B cell (primary cell): ENCODE data around the gene MTHFR. TPM values are rescaled to one million over a fixed set of nuclear protein-coding genes. Genes with fewer than 3 reads are reported as not detected.

Source experiments
- ATAC-seq: fragments of 200-7000 bp; cut with Tn5 transposase; one replicate; pipeline ENCODE4 v1.10.0; 2021; ENCODE audit warnings: low read depth, mild to moderate bottlenecking, moderate number of reproducible peaks, moderate library complexity
- CTCF ChIA-PET: fragments of 350-600 bp; sonication (Branson Sonifier 250); formaldehyde crosslinking; loops from one replicate; lab custom pipeline; 2021; ENCODE audit warnings: antibody characterized with exemption, inconsistent platforms; lab: Charles Lee
- POLR2A ChIA-PET: fragments of 350-600 bp; sonication (Branson Sonifier 250); formaldehyde crosslinking; loops from one replicate; lab custom pipeline; 2021; ENCODE audit warnings: antibody characterized with exemption; lab: Charles Lee
- DNase-seq: peaks from one replicate; pipeline ENCODE4 v3.0.0; 2013
- H2AFZ ChIP-seq: 2 replicates; pipeline ENCODE4 v1.6.1; 2012; ENCODE audit warnings: mild to moderate bottlenecking, low read depth, low read length; ENCODE audit not compliant: insufficient read depth, poor library complexity, severe bottlenecking
- H3K27ac ChIP-seq, 2 donors: 1 replicate in 1 of 2; 2 replicates in 1 of 2; pipeline ENCODE4 v1.5.1; 2012 to 2013; ENCODE audit warnings: low read length in 2 of 2, mild to moderate bottlenecking in 2 of 2, moderate library complexity in 1 of 2
- H3K27me3 ChIP-seq, 4 experiments: fragments of 200-600 bp in 1 of 4; sonication (generic) in 1 of 4; replicated peaks in 1 of 4; 1 replicate in 2 of 4; 2 replicates in 2 of 4; pipeline versions ENCODE4 v1.6.1 to v1.7.0; 2013 to 2016; ENCODE audit warnings: low read length in 3 of 4, mild to moderate bottlenecking in 2 of 4, mixed read lengths in 1 of 4, moderate library complexity in 1 of 4; ENCODE audit not compliant: insufficient read depth in 4 of 4, control insufficient read depth in 3 of 4; ENCODE audit errors: control extremely low read depth in 1 of 4
- H3K36me3 ChIP-seq, 2 experiments: replicated peaks in 1 of 2; 1 replicate in 1 of 2; 2 replicates in 1 of 2; pipeline versions ENCODE4 v1.6.1 to v1.7.1; 2013; ENCODE audit warnings: low read length in 1 of 2; ENCODE audit not compliant: insufficient read depth in 2 of 2, control insufficient read depth in 1 of 2; ENCODE audit errors: control extremely low read depth in 1 of 2, extremely low read depth in 1 of 2
- H3K4me1 ChIP-seq, 2 donors: fragments of 200-600 bp in 1 of 2; sonication (generic) in 1 of 2; 1 replicate in 1 of 2; 2 replicates in 1 of 2; pipeline versions ENCODE4 v1.5.1 to v1.6.1; 2013 to 2017; ENCODE audit warnings: low read length in 2 of 2; ENCODE audit not compliant: control insufficient read depth in 2 of 2, insufficient read depth in 2 of 2
- H3K4me2 ChIP-seq: replicated peaks from 2 replicates; pipeline ENCODE3; 2012; ENCODE audit warnings: mild to moderate bottlenecking, low read depth, low read length; ENCODE audit not compliant: poor library complexity, severe bottlenecking
- H3K4me3 ChIP-seq, 5 experiments: fragments of 200-600 bp in 1 of 5; sonication (generic) in 1 of 5; 1 replicate in 3 of 5; 2 replicates in 2 of 5; pipeline versions ENCODE4 v1.5.1 to v1.7.0; 2011 to 2016; ENCODE audit warnings: low read length in 4 of 5, mild to moderate bottlenecking in 4 of 5, low read depth in 2 of 5, control low read depth in 1 of 5, moderate library complexity in 1 of 5; ENCODE audit not compliant: insufficient read depth in 1 of 5; ENCODE audit errors: control extremely low read depth in 1 of 5, extremely low read depth in 1 of 5
- H3K79me2 ChIP-seq: fragments of 200-600 bp; sonication (generic); one replicate; pipeline ENCODE4 v1.6.0; 2016; ENCODE audit warnings: low read length; ENCODE audit not compliant: control insufficient read depth, insufficient read depth
- H3K9ac ChIP-seq: fragments of 200-600 bp; sonication (generic); 2 replicates; pipeline ENCODE4 v1.6.1; 2017; ENCODE audit warnings: mild to moderate bottlenecking, low read length, moderate library complexity
- H3K9me3 ChIP-seq, 3 donors: one replicate each; pipeline versions ENCODE4 v1.6.1 to v1.7.1; 2013; ENCODE audit warnings: low read length in 2 of 3; ENCODE audit not compliant: control insufficient read depth in 2 of 3, insufficient read depth in 1 of 3; ENCODE audit errors: control extremely low read depth in 1 of 3
- H4K20me1 ChIP-seq: 2 replicates; pipeline ENCODE4 v1.6.0; 2012; ENCODE audit warnings: mild to moderate bottlenecking, low read length; ENCODE audit not compliant: insufficient read depth, control insufficient read depth, poor library complexity, severe bottlenecking
- H3K27ac Mint-ChIP-seq: one replicate; pipeline ENCODE4 v1.8.0; 2021; ENCODE audit warnings: mixed read lengths
- H3K27me3 Mint-ChIP-seq: one replicate; pipeline ENCODE4 v1.8.0; 2021; ENCODE audit warnings: mixed read lengths
- H3K4me1 Mint-ChIP-seq: one replicate; pipeline ENCODE4 v1.8.0; 2021; ENCODE audit warnings: mixed read lengths
- H3K4me3 Mint-ChIP-seq: one replicate; pipeline ENCODE4 v1.8.0; 2021; ENCODE audit warnings: mixed read lengths
- H3K9me3 Mint-ChIP-seq: one replicate; pipeline ENCODE4 v1.8.0; 2022; ENCODE audit warnings: mixed read lengths; ENCODE audit not compliant: insufficient read depth
- EZH2 ChIP-seq: IDR thresholded peaks from 2 replicates; pipeline ENCODE4 v1.6.1; 2012; ENCODE audit warnings: borderline replicate concordance, low read depth, mild to moderate bottlenecking, moderate library complexity, low read length; ENCODE audit not compliant: insufficient read depth, poor library complexity, severe bottlenecking
- WGBS: methylation state at CpG from one replicate; pipeline ENCODE4 v1.1.5; 2013; ENCODE audit warnings: missing lambda C conversion rate; ENCODE audit not compliant: insufficient coverage; 5-methylcytosine and 5-hydroxymethylcytosine counted together
- intact Hi-C: fragments of 100-400 bp; cut with micrococcal nuclease; formaldehyde crosslinking; loops from one replicate; pipeline ENCODE4 v1.10.0; 2022
- polyA plus RNA-seq: library from polyadenylated mRNA; depleted of rRNA; stranded (reverse); fragments of >200 nt; gene quantifications from 2 replicates; pipeline ENCODE4 v1.2.3, GENCODE V29; 2012
- total RNA-seq, 2 donors: library from RNA; stranded (reverse); fragments of 120-200 nt in 1 of 2; gene quantifications; 1 replicate in 1 of 2; 2 replicates in 1 of 2; pipeline versions ENCODE4 v1.2.3 to v1.2.4, GENCODE V29; 2013 to 2022
- TF ChIP-seq, protein P1 (sequence below): fragments of 200-600 bp; IDR thresholded peaks from one replicate; pipeline ENCODE4 v1.8.0; 2022; ENCODE audit warnings: antibody characterized with exemption, mild to moderate bottlenecking

MTHFR gene
- total and polyA plus RNA-seq, 2 donors (not counting 1 experiment from before 2014, with no cell fraction given) = 35.8 to 114 TPM

DNA sequence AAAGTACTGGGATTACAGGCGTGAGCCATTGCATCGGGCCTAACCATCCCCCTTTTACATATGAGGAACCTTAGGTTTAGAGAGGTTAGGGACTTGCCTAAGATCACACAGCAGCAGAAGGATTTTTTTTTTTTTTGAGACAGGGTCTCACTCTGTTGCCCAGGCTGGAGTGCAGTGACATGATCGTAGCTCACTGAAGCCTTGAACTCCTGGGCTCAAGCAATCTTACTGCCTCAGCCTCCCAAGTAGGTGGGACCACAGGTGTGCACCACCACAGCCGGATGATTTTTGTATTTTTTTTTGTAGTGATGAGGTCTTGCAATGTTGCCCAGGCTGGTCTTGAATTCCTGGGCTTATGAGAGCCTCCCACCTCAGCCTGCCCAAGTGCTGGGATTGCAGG is 46.0 kb downstream of the MTHFR start:
- Histone ChIP-seq H3K27ac (no peak overlapping the region), H3K4me2 (no peak overlapping the region), H3K4me3 (no peak overlapping the region), H3K9ac (no peak overlapping the region), H3K36me3 (no peaks in the 10 kb centered on the region), H3K9me3 (peaks cover 0 to 5% (median 0%) of the 10 kb centered on the region in 3 donors), H3K27me3 (peaks cover 0 to 21% (median 2%) of the 10 kb centered on the region in 4 experiments), H4K20me1 (no peaks in the 10 kb centered on the region), H3K4me1 (peaks cover 6 to 7% of the 10 kb centered on the region in 2 donors), H3K79me2 (no peaks in the 10 kb centered on the region), H2AFZ (no peak overlapping the region)
- no peak for DNase-seq
- intact Hi-C loops = no loop called here
- Mint-ChIP-seq H3K27me3 (peaks cover 22% of the 10 kb centered on the region), H3K27ac (no peak overlapping the region), H3K4me1 (peaks cover 3% of the 10 kb centered on the region), H3K9me3 (no peaks in the 10 kb centered on the region), H3K4me3 (no peak overlapping the region)
- TF ChIP-seq, protein P1, sequence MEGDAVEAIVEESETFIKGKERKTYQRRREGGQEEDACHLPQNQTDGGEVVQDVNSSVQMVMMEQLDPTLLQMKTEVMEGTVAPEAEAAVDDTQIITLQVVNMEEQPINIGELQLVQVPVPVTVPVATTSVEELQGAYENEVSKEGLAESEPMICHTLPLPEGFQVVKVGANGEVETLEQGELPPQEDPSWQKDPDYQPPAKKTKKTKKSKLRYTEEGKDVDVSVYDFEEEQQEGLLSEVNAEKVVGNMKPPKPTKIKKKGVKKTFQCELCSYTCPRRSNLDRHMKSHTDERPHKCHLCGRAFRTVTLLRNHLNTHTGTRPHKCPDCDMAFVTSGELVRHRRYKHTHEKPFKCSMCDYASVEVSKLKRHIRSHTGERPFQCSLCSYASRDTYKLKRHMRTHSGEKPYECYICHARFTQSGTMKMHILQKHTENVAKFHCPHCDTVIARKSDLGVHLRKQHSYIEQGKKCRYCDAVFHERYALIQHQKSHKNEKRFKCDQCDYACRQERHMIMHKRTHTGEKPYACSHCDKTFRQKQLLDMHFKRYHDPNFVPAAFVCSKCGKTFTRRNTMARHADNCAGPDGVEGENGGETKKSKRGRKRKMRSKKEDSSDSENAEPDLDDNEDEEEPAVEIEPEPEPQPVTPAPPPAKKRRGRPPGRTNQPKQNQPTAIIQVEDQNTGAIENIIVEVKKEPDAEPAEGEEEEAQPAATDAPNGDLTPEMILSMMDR = no peak
- no peak for TF ChIP-seq EZH2
- ChIA-PET CTCF (no interaction called here), POLR2A (no interaction called here)
- ATAC-seq = no peak
- WGBS = no CpG with 5 or more reads among the region's 4 CpGs

DNA sequence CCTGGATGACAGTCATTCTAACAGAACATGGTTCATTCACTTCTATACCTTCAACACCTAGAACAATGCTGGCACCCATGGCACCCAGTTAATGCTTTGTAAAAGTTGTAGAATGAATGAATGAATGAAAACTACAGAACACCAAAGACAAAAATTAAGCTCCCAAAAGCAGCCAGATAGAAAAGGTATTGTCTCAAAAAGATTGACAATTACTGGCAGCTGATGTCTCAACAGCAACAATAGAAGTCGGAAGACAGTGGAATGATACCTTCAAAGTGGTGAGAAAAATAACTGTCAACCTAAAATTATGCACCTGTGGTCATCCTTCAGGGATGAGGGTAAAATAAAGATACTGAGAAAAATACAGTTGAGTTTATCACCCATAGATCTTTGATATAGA is 48.7 kb downstream of the MTHFR start:
- H3K4me1 Mint-ChIP-seq = peaks cover 2% of the 10 kb centered on the region
- no peaks in the 10 kb centered on the region for H4K20me1 ChIP-seq
- no peaks in the 10 kb centered on the region for H3K36me3 ChIP-seq
- H3K9ac ChIP-seq = no peak overlapping the region
- H2AFZ ChIP-seq = no peak overlapping the region
- intact Hi-C loops = no loop called here
- DNase-seq (no peak), ATAC-seq (no peak)
- H3K27me3 Mint-ChIP-seq = peaks cover 14% of the 10 kb centered on the region
- ChIA-PET POLR2A (no interaction called here), CTCF (interaction anchor here (0.8 kb wide), 1 partner anchor 63 kb away, joined by 3 read pairs; no protein-coding TSS in a partner anchor)
- no peaks in the 10 kb centered on the region for H3K9me3 Mint-ChIP-seq
- H3K4me3 Mint-ChIP-seq = no peak overlapping the region
- H3K27ac ChIP-seq = no peak overlapping the region
- peaks cover 4 to 5% of the 10 kb centered on the region in 2 donors for H3K4me1 ChIP-seq
- H3K27me3 ChIP-seq = peaks cover 0 to 10% (median 2%) of the 10 kb centered on the region in 4 experiments
- WGBS = no CpG with 5 or more reads among the region's 1 CpG
- H3K4me3 ChIP-seq = no peak overlapping the region
- no peaks in the 10 kb centered on the region for H3K79me2 ChIP-seq
- H3K4me2 ChIP-seq = no peak overlapping the region
- no peak overlapping the region for H3K27ac Mint-ChIP-seq
- no peak for TF ChIP-seq EZH2
- TF ChIP-seq, protein P1 = no peak
- H3K9me3 ChIP-seq = peaks cover 0 to 5% (median 0%) of the 10 kb centered on the region in 3 donors
